Subcutaneous abdominal adipose tissue (tissue), 5 donors: ENCODE data around the gene IMPDH2.
A peak's percentile ranks its signal among the peaks of the same experiment; 100 is the strongest.

ENCODE experiments used
- H3K27ac ChIP-seq: one replicate; pipeline ENCODE4 v1.7.0; 2013; ENCODE audit warnings: low read depth, mild to moderate bottlenecking, inconsistent platforms, low read length, moderate library complexity
- H3K27me3 ChIP-seq, 5 donors: one replicate each; pipeline ENCODE4 v1.7.0; 2013; ENCODE audit warnings: low read length in 5 of 5, inconsistent platforms in 1 of 5; ENCODE audit not compliant: control insufficient read depth in 5 of 5, insufficient read depth in 4 of 5
- H3K36me3 ChIP-seq, 5 donors: one replicate each; pipeline ENCODE4 v1.7.0; 2013; ENCODE audit warnings: low read length in 5 of 5; ENCODE audit not compliant: control insufficient read depth in 5 of 5, insufficient read depth in 5 of 5
- H3K4me1 ChIP-seq, 5 donors: one replicate each; pipeline ENCODE4 v1.7.0; 2013; ENCODE audit warnings: low read length in 5 of 5, mild to moderate bottlenecking in 3 of 5, moderate library complexity in 1 of 5; ENCODE audit not compliant: control insufficient read depth in 5 of 5, insufficient read depth in 5 of 5
- H3K4me3 ChIP-seq, 5 donors: one replicate each; pipeline ENCODE4 v1.7.0; 2013; ENCODE audit warnings: low read length in 5 of 5, low read depth in 1 of 5
- H3K9ac ChIP-seq, 5 donors: one replicate each; pipeline ENCODE4 v1.7.0; 2013; ENCODE audit warnings: low read length in 5 of 5, mild to moderate bottlenecking in 4 of 5, moderate library complexity in 3 of 5
- H3K9me3 ChIP-seq, 5 donors: one replicate each; pipeline ENCODE4 v1.7.0; 2013; ENCODE audit warnings: low read length in 5 of 5; ENCODE audit not compliant: control insufficient read depth in 5 of 5
- donor health status: healthy.
- donor health status: healthy.
- donor health status: healthy.
- donor health status: healthy.
- donor health status: healthy.

IMPDH2 gene

GRCh38 chr3:48985831-48986376 is 43.3 kb downstream of the IMPDH2 start:
- peak overlapping the region in 1 of 5 donors; percentile 28 for H3K9ac ChIP-seq
- peaks cover 6 to 55% (median 51%) of the 10 kb centered on the region in 5 donors for H3K36me3 ChIP-seq
- H3K27ac ChIP-seq = no peak overlapping the region
- no peaks in the 10 kb centered on the region for H3K27me3 ChIP-seq
- no peak overlapping the region for H3K4me3 ChIP-seq
- peaks cover 5 to 19% (median 15%) of the 10 kb centered on the region in 5 donors for H3K4me1 ChIP-seq
- no peaks in the 10 kb centered on the region for H3K9me3 ChIP-seq

- Histone ChIP-seq H3K4me3 (no peak overlapping the region), H3K36me3 (peaks cover 6 to 67% (median 61%) of the 10 kb centered on the region in 5 donors), H3K27ac (no peak overlapping the region), H3K27me3 (no peaks in the 10 kb centered on the region), H3K9me3 (no peaks in the 10 kb centered on the region), H3K4me1 (peaks cover 3 to 8% (median 8%) of the 10 kb centered on the region in 5 donors), H3K9ac (no peak overlapping the region)
Measured at GRCh38 chr3:48984663-48985062, 44.5 kb downstream of the IMPDH2 start.

- Histone ChIP-seq H3K9ac (no peak overlapping the region), H3K27me3 (no peaks in the 10 kb centered on the region), H3K36me3 (peaks cover 11 to 76% (median 71%) of the 10 kb centered on the region in 5 donors), H3K4me3 (no peak overlapping the region), H3K27ac (no peak overlapping the region), H3K9me3 (no peaks in the 10 kb centered on the region), H3K4me1 (no peaks in the 10 kb centered on the region)
Measured at GRCh38 chr3:48983096-48983495, 46.1 kb downstream of the IMPDH2 start.

- Histone ChIP-seq H3K9me3 (no peaks in the 10 kb centered on the region), H3K4me1 (no peaks in the 10 kb centered on the region), H3K27me3 (no peaks in the 10 kb centered on the region), H3K27ac (no peak overlapping the region), H3K9ac (no peak overlapping the region), H3K4me3 (no peak overlapping the region), H3K36me3 (peaks cover 14 to 79% (median 75%) of the 10 kb centered on the region in 5 donors)
Measured at GRCh38 chr3:48982686-48983085, 46.5 kb downstream of the IMPDH2 start.

- H3K27ac ChIP-seq = no peak overlapping the region
- no peak overlapping the region for H3K9ac ChIP-seq
- H3K36me3 ChIP-seq = peaks cover 14 to 86% (median 79%) of the 10 kb centered on the region in 5 donors
- no peak overlapping the region for H3K4me3 ChIP-seq
- no peaks in the 10 kb centered on the region for H3K27me3 ChIP-seq
- no peaks in the 10 kb centered on the region for H3K9me3 ChIP-seq
- no peaks in the 10 kb centered on the region for H3K4me1 ChIP-seq
Measured at GRCh38 chr3:48982016-48982415, 47.2 kb downstream of the IMPDH2 start.

GRCh38 chr3:48980295-48980694 is 48.9 kb downstream of the IMPDH2 start:
- no peak overlapping the region for H3K4me3 ChIP-seq
- H3K27me3 ChIP-seq = no peaks in the 10 kb centered on the region
- no peak overlapping the region for H3K27ac ChIP-seq
- peaks cover 14 to 93% (median 85%) of the 10 kb centered on the region in 5 donors for H3K36me3 ChIP-seq
- no peak overlapping the region for H3K9ac ChIP-seq
- no peaks in the 10 kb centered on the region for H3K4me1 ChIP-seq
- no peaks in the 10 kb centered on the region for H3K9me3 ChIP-seq

GRCh38 chr3:48979451-48979850 is 49.7 kb downstream of the IMPDH2 start:
- no peak overlapping the region for H3K27ac ChIP-seq
- no peaks in the 10 kb centered on the region for H3K27me3 ChIP-seq
- H3K4me1 ChIP-seq = no peaks in the 10 kb centered on the region
- H3K36me3 ChIP-seq = peaks cover 21 to 93% (median 87%) of the 10 kb centered on the region in 5 donors
- no peak overlapping the region for H3K9ac ChIP-seq
- no peak overlapping the region for H3K4me3 ChIP-seq
- H3K9me3 ChIP-seq = no peaks in the 10 kb centered on the region
